ENCODE results near the gene POU5F1.
"Not testable (repeated sequence)": the region's sequence is repeated elsewhere in the genome, so short reads cannot be mapped to it uniquely, and the experiment has no call there.

POU5F1 gene

DNA sequence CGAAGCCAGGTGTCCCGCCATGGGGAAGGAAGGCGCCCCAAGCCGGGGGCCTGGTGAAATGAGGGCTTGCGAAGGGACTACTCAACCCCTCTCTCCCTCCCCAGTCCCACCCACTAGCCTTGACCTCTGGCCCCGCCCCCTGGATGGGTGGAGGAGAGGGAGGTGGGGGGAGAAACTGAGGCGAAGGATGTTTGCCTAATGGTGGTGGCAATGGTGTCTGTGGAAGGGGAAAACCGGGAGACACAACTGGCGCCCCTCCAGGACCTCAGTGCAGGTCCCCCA, at the start of gene POU5F1:
Gene POU5F1 (minus strand): TSS at position 83 of the 282 bp plus-strand sequence. CDS start 62 bp downstream, at position 21.
- no peak for DNase-seq (ENCODE audit: low read depth)

GRCh38 chr6:31216208-31216898, 45.9 kb upstream of the POU5F1 start:
- DNase-seq (ENCODE audit: low read depth), result no peak

GRCh38 chr6:31215216-31215615, 44.7 kb upstream of the POU5F1 start:
- not testable (repeated sequence) for DNase-seq (ENCODE audit: low read depth)

DNA sequence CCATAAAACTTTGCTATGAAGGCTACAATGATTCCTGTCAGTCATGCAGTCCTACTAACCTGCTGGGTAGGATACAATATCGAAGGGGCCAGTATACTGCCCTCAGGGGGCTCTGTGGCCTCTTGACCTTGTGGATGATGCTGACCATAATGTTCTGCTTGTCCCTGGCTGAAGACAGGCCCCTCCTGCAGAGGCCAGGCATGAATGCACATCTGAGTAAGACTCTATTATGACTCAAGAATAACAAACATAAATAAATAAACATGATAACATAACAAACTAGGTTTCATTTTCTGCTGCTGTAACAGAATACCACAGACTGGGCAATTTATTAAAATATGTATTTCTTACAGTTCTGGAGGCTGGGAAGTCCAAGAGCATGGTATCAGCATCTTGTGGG, 44.0 kb upstream of the POU5F1 start:
- peak; percentile 28 for DNase-seq (ENCODE audit: low read depth)

GRCh38 chr6:31210741-31211532, 40.5 kb upstream of the POU5F1 start:
- no peak for DNase-seq (ENCODE audit: low read depth)

DNA sequence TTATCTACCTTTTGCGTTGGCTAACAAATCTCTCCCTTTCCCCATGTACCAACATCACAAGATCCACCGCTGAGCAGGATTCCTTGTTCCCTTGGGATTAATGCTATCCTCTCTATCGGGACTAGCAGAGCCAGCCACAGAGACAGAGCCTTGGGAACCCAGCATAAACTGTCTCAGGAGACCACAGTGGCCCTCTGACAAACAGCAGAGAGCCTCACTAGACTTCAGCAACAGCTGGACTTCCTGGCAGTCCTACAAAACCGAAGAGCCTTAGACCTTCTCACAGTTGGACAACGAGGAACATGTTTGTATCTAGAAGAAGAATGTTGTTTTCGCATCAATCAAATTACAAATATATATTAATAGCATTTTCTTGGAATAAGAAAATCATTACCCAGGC, 39.6 kb upstream of the POU5F1 start:
- DNase-seq (ENCODE audit: low read depth), result no peak

DNA sequence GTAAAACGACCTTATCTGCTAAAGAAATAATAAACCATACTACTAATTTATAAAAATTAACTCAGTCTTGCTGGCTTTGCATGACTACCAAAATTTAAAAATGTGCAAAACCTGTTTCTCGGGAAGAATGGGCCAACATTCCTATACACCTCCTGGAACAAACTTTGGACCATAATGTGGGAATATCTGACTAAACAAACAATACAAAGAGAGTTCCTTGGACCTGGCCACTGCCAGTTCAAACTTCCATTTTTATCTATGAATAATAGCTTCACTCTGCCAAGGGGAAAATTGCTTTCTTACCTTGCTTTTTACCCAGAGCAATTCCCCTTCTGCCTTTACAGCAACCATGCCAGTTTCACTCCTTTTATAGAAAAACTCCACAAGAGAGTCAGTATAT, 38.7 kb upstream of the POU5F1 start:
- no peak for DNase-seq (ENCODE audit: low read depth)

DNA sequence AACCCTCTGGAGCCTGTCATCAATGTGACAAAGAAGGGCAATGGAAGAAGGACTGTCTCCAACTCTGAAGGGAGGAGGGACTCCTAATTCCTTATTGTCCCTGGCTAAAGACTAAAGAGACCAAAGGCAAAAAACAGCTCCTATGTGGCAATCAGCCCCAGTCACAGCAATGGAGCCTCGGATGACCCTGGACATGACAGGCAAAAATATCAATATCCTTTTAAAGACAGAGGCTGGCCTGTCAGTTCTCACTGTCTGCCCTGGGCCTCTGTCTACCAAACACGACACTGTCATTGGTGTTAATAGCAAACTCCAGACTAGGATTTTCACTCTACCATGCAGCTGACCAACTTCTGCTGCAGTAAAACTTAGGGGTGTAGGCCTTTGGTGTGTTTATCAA, 38.0 kb upstream of the POU5F1 start:
- no peak for DNase-seq (ENCODE audit: low read depth)

- DNase-seq (ENCODE audit: low read depth), result no peak
Measured at GRCh38 chr6:31205638-31206037, 35.2 kb upstream of the POU5F1 start.

GRCh38 chr6:31204751-31205145, 34.3 kb upstream of the POU5F1 start:
- peak; percentile 52 for DNase-seq (ENCODE audit: low read depth)

DNA sequence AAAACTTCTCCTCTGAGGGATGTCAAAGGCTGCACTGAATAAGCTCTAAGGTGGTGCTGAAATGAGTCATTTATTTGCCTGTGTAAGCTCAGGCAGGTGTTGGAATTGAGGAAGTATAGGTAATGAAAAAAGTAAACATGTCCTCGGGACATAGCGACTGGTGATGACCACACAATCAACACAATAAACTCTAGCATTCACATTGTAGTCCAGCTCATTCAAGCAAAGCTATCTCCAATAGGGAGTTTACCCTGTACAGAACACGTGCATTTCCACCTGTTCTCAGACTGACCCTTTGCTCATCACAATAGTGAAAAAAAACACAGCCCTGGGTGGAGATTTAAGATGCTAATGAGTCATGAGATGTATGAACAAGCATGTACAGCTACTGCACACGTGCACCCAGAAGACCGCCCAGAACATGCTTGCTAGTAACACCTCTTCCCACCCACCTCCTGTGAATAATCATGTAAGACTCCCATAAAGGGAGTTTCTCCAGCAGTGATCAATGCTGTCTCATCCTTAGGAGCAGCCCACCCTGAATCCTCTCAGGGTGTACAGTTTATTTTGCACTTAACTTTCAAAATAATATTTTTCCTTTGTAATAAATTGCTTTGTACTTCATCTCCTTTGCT, 33.0 kb upstream of the POU5F1 start:
- peak; percentile 97 for DNase-seq (ENCODE audit: low read depth)

DNA sequence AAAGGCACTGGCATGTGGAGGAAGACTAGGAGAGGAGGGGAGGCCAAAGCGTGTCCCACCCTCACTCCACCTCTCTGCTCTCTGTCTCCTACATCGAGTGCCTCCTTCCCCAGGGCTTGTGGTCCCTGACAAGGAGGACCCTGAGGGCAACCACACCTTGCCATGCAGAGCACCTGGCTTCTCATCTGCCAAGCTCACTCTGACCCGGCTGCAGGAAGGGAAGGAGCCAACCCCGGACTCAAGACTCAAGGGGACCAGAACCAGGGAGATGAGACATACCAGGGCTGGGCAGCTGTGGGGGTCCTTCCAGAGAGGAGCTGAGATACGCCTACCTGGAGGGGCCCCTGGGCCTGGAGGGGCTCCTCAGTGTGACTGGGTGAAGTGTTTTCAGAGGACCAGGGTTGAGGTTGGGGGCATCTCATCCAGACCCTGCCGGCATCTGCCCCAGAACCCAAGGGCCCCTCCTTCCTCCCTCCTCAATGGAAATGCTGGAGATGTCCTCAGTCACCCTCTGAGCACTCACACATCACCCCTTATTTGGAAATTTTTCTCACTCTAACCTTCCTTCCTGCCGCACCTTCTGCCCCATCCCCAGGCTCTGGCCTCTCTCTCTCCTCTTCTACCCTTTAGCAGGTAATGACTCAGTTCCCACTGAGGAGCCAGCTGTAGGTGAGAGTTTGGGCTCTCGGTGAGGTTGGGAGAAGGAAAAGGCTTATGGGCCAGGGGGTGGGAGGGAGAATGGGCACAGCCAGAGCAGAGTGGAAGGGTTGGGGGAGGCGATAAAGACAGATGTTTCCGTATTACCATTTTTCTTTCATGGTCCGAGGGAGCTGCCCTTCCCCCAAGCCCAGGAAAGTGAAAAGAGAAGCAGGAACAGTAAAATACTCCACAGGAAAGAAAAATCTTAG, 32.0 kb upstream of the POU5F1 start:
- DNase-seq (ENCODE audit: low read depth), result no peak

DNA sequence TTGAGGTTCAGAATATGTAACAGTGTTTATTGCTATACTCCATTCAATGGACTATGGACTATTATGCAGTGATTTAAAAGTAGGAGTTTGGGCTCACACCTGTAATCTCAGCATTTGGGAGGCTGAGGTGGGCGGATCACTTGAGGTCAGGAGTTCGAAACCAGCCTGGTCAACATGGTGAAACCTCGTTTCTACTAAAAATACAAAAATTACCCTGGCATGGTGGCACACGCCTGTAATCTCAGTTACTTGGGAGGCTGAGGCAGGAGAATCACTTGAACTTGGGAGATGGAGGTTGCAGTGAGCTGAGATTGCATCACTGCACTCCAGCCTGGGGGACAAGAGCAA, 28.6 kb upstream of the POU5F1 start:
- DNase-seq (ENCODE audit: low read depth), result not testable (repeated sequence)

DNA sequence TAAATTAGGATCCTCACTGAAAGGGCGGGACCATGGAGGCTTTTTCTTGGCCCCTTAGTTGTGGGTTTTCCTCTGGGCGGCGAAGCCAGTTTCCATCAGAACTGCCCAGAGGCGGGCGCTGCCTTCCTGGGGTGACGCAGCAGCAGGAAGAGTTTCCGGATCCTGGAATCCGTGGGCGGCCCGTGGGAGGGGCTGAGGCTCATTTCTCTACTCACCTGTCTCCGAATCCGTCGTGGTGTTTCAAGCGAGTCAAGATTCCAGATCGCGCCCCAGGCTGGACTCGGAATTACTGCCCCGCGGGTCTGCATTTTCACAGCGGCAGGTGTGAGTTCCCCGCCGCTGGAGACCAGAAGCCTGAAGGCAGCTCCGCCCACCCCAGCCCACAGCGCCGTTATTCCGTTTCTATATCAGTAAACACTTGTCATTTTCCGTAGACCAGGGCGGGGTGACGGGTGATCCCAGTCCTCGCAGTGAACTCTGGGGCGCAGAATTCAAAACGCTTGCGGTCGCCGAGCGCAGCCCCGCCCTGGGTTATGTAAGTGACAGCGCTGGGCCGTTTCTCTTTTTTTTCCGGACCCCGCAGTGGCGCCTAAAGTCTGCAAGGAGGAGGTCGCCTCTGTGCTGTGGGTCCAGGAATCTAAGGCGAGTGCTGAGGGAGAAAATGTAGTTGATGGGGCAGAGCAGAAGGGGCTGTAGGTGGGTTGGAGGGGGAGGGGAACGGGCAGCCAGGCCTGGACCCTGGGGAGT, 27.2 kb upstream of the POU5F1 start:
- peak; percentile 90 for DNase-seq (ENCODE audit: low read depth)

GRCh38 chr6:31196251-31197022, 26.0 kb upstream of the POU5F1 start:
- not testable (repeated sequence) for DNase-seq (ENCODE audit: low read depth)

DNA sequence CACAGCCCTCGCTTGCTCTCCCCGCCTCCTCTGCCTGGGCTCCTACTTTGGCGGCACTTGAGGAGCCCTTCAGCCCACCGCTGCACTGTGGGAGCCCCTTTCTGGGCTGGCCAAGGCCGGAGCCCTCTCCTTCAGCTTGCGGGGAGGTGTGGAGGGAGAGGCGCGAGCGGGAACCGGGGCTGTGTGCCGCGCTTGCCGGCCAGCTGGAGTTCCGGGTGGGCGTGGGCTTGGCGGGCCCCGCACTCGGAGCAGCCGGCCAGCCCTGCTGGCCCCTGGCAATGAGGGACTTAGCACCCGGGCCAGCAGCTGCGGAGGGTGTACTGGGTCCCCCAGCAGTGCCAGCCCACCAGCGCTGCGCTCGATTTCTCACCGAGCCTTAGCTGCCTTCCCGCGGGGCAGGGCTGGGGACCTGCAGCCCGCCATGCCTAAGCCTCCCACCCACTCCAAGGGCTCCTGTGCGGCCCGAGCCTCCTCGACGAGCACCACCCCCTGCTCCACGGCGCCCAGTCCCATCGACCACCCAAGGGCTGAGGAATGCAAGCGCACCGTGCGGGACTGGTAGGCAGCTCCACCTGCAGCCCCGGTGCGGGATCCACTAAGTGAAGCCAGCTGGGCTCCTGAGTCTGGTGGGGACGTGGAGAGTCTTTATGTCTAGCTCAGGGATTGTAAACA, 25.0 kb upstream of the POU5F1 start:
- not testable (repeated sequence) for DNase-seq (ENCODE audit: low read depth)

GRCh38 chr6:31194061-31194834, 23.8 kb upstream of the POU5F1 start:
- no peak for DNase-seq (ENCODE audit: low read depth)

DNA sequence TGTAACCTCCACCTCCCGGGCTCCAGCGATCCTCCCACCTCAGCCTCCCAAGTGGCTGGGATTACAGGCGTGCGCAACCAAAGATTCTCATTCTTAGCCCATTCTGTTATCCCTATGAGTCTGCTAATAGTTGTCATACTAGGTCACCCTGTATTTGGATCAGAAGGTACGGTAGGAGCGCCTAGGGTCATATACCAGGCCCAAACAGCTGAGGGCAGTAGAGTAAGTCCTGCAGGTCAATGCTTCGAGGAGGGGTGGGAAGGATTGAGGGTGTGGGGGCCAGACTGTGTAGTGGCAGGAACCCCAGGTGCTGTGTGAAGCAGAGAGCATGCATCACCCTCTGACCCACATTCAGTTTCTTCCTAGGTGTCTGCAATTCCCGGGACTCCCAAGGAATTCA, 22.7 kb upstream of the POU5F1 start:
- peak; percentile 17 for DNase-seq (ENCODE audit: low read depth)

- peak; percentile 84 for DNase-seq (ENCODE audit: low read depth)
Measured at GRCh38 chr6:31192431-31193105, 22.1 kb upstream of the POU5F1 start.

All from ELR (cell line).